ENCODE results near the gene EEF1A2. TPM values are rescaled to one million over a fixed set of nuclear protein-coding genes. Genes with fewer than 3 reads are reported as not detected.

EEF1A2 gene
- total RNA-seq, 1 experiment from 2014 or later = 75.2 TPM

- ChIA-PET POLR2A (ENCODE audit: unreplicated experiment) (interaction anchor here (0.7 kb wide), 1 partner anchor 145 kb away, joined by 4 read pairs; no protein-coding TSS in a partner anchor), CTCF (no interaction called here)
- Histone ChIP-seq H3F3A (ENCODE audit: insufficient read depth, low read depth) (peaks cover 56% of the 10 kb centered on the region; the same call in 1 of the 2 replicates), H3K27ac (no peak overlapping the region), H3K9me3 (ENCODE audit: insufficient read depth, low read depth) (peaks cover 11% of the 10 kb centered on the region), H3K4me2 (no peak overlapping the region), H3K9me2 (ENCODE audit: insufficient read depth) (no peaks in the 10 kb centered on the region), H2AFZ (no peak overlapping the region), H3K4me1 (replicated peaks; ENCODE audit: insufficient read depth) (no peaks in the 10 kb centered on the region), H3K79me2 (ENCODE audit: low read depth) (no peaks in the 10 kb centered on the region), H3K36me3 (ENCODE audit: low read depth) (peaks cover 16% of the 10 kb centered on the region), H3K4me3 (no peak overlapping the region), H4K20me1 (ENCODE audit: insufficient read depth) (no peaks in the 10 kb centered on the region; the same call in 1 of the 2 replicates), H3K27me3 (ENCODE audit: insufficient read depth, low read depth) (no peaks in the 10 kb centered on the region)
- BruUV-seq (replicated peaks) = no TSS peak
- no peak for DNase-seq
- intact Hi-C loops (cut with micrococcal nuclease; ENCODE audit: unreplicated experiment) = no loop called here
- TF ChIP-seq EZH2 (IDR thresholded peaks at IDR 0.05; ENCODE audit: low read depth) (no peak), CTCF (conservative IDR thresholded peaks at IDR 0.05) (no peak)
Observed at GRCh38 chr20:63527184-63527583, 28.3 kb upstream of the EEF1A2 start.

GRCh38 chr20:63525971-63526370 is 27.1 kb upstream of the EEF1A2 start:
- POLR2A ChIA-PET (ENCODE audit: unreplicated experiment) = interaction anchor here (1.0 kb wide), 1 partner anchor 8 kb away, joined by 4 read pairs; no protein-coding TSS in a partner anchor

GRCh38 chr20:63525185-63525584 is 26.3 kb upstream of the EEF1A2 start:
- ChIA-PET CTCF (no interaction called here), POLR2A (ENCODE audit: unreplicated experiment) (interaction anchor here (0.7 to 1.0 kb wide), 3 partner anchors 9 to 589 kb away, joined by 3 to 14 read pairs (median 4); no protein-coding TSS in a partner anchor)
- Histone ChIP-seq H3K4me1 (replicated peaks; ENCODE audit: insufficient read depth) (no peaks in the 10 kb centered on the region; the same call in 1 of the 2 replicates), H3K79me2 (ENCODE audit: low read depth) (peaks cover 7% of the 10 kb centered on the region), H3K36me3 (ENCODE audit: low read depth) (peaks cover 18% of the 10 kb centered on the region), H4K20me1 (ENCODE audit: insufficient read depth) (no peaks in the 10 kb centered on the region; the same call in 1 of the 2 replicates), H3K4me2 (no peak overlapping the region), H3K4me3 (no peak overlapping the region), H3K27me3 (ENCODE audit: insufficient read depth, low read depth) (no peaks in the 10 kb centered on the region), H2AFZ (no peak overlapping the region), H3F3A (ENCODE audit: insufficient read depth, low read depth) (peaks cover 56% of the 10 kb centered on the region; the same call in 1 of the 2 replicates), H3K9me2 (ENCODE audit: insufficient read depth) (no peaks in the 10 kb centered on the region), H3K27ac (no peak overlapping the region), H3K9me3 (ENCODE audit: insufficient read depth, low read depth) (peaks cover 11% of the 10 kb centered on the region)
- no TSS peak for BruUV-seq (replicated peaks)
- TF ChIP-seq CTCF (conservative IDR thresholded peaks at IDR 0.05) = no peak
- no peak for TF ChIP-seq EZH2 (IDR thresholded peaks at IDR 0.05; ENCODE audit: low read depth)
- intact Hi-C loops (cut with micrococcal nuclease; ENCODE audit: unreplicated experiment) = no loop called here
- DNase-seq = no peak

More at GRCh38 chr20:63525971-63526370, 27.1 kb upstream of the EEF1A2 start:
- CTCF ChIA-PET = no interaction called here
- Histone ChIP-seq H3K27me3 (ENCODE audit: insufficient read depth, low read depth) (no peaks in the 10 kb centered on the region), H3F3A (ENCODE audit: insufficient read depth, low read depth) (peaks cover 56% of the 10 kb centered on the region; the same call in 1 of the 2 replicates), H3K79me2 (ENCODE audit: low read depth) (peaks cover 7% of the 10 kb centered on the region), H3K9me3 (ENCODE audit: insufficient read depth, low read depth) (peaks cover 11% of the 10 kb centered on the region), H3K27ac (no peak overlapping the region), H3K9me2 (ENCODE audit: insufficient read depth) (no peaks in the 10 kb centered on the region), H3K4me1 (replicated peaks; ENCODE audit: insufficient read depth) (no peaks in the 10 kb centered on the region; the same call in 1 of the 2 replicates), H3K4me2 (no peak overlapping the region), H4K20me1 (ENCODE audit: insufficient read depth) (no peaks in the 10 kb centered on the region; the same call in 1 of the 2 replicates), H3K4me3 (no peak overlapping the region), H3K36me3 (ENCODE audit: low read depth) (peaks cover 18% of the 10 kb centered on the region), H2AFZ (no peak overlapping the region)
- intact Hi-C loops (cut with micrococcal nuclease; ENCODE audit: unreplicated experiment) = no loop called here
- no peak for TF ChIP-seq CTCF (conservative IDR thresholded peaks at IDR 0.05)
- TF ChIP-seq EZH2 (IDR thresholded peaks at IDR 0.05; ENCODE audit: low read depth) = no peak
- BruUV-seq (replicated peaks) = no TSS peak
- no peak for DNase-seq

Data from PC-9 (cell line).